Right cardiac atrium (tissue), 5 donors: ENCODE results near the gene RNF217. TPM values are rescaled to one million over a fixed set of nuclear protein-coding genes. Genes with fewer than 3 reads are reported as not detected.

ENCODE experiments used
- ATAC-seq, 2 donors: fragments of 200-7000 bp; cut with Tn5 transposase; one replicate each; pipeline versions ENCODE4 v1.8.0 to v1.9.1; 2020; ENCODE audit warnings: moderate library complexity in 2 of 2, mild to moderate bottlenecking in 1 of 2
- DNase-seq, 3 donors: peaks; one replicate each; pipeline ENCODE4 v3.0.0-alpha.2; 2020
- H3K27ac ChIP-seq: one replicate; pipeline ENCODE4 v1.5.1; 2013; ENCODE audit warnings: mild to moderate bottlenecking, low read length, control low read depth, moderate library complexity
- H3K27me3 ChIP-seq: one replicate; pipeline ENCODE4 v1.6.1; 2013; ENCODE audit not compliant: control insufficient read depth, insufficient read depth
- H3K4me1 ChIP-seq: one replicate; pipeline ENCODE4 v1.6.1; 2013; ENCODE audit warnings: low read length; ENCODE audit not compliant: control insufficient read depth, insufficient read depth
- H3K4me3 ChIP-seq: one replicate; pipeline ENCODE4 v1.5.1; 2013; ENCODE audit warnings: low read length, control low read depth
- H3K9me3 ChIP-seq: one replicate; pipeline ENCODE4 v1.6.1; 2013; ENCODE audit warnings: low read length; ENCODE audit not compliant: control insufficient read depth
- WGBS: extraction: QIAGEN DNeasy Blood & Tissue Kit; methylation state at CpG from one replicate; pipeline ENCODE4 v1.1.7; 2013; 5-methylcytosine and 5-hydroxymethylcytosine counted together
- intact Hi-C, 4 donors: fragments of 100-400 bp; cut with DNase I; formaldehyde crosslinking; loops; one replicate each; pipeline versions ENCODE4 v1.11.0 to v1.14.0; 2022 to 2023
- polyA plus RNA-seq: library from polyadenylated mRNA; stranded (reverse); fragments of 200-250 nt; gene quantifications from one replicate; pipeline ENCODE4 v1.2.3, GENCODE V29; 2013
- total RNA-seq, 4 donors: library from RNA; stranded (reverse); fragmentation: NEBNext Ultra II Directional; extraction: Animal tissue kit (Norgen Biotek cat#: 25700); gene quantifications; one replicate each; pipeline ENCODE4 v1.2.1, GENCODE V29; 2021
- donor health status: healthy with polysubstance abuse.
- donor health status: DM: no; HTN: yes; CAD: no.
- donor health status: DM: no; HTN: no; CAD: no.
- donor health status: DM: no; HTN: yes; CAD: no; lungs with severe emphysema.
- donor health status: DM: yes; HTN: yes; CAD: no.

Gene RNF217
- total and polyA plus RNA-seq, 5 donors = 4.4 to 23.6 (median 15.1) TPM

DNA sequence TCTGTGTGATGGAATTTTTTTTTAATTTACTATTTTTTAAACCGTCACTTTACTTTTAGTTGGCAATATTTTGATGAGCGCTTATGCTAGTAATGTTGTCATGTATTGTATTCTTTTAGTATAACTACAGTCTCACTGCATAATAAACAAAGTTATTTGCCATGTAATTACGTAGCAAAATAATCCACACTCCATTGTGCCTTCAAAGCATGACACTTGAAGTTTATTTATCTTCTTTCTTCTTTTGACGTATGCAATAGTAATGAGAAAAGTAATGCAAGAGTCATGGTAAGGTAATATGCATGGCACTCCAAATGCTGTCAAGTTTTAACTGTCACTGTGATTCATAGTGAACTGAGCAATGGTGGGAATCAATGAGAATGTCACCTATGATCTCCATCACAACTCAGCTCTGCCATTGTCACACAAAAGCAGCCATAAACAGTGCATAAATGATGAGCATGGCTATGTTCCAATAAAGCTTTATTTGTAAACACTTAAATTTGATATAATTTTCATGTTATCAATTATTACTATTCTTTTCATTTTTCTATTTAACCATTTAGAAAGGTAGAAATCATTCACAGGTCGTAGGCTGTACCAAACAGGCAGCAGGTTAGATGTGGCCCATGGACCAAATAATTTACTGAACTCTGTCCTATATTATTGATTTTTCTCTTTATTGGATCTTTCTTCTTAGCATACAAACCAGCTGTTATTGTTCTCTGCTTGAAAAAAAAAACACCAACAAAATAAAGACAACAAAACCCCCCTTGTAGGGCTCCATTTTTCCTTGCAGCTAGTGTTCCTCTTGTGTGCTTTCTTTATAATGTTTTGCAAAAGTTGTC lies 27.1 kb downstream of the RNF217 start:
- no peak for DNase-seq
- Histone ChIP-seq H3K27me3 (no peaks in the 10 kb centered on the region), H3K9me3 (no peaks in the 10 kb centered on the region), H3K27ac (no peak overlapping the region), H3K4me1 (no peaks in the 10 kb centered on the region), H3K4me3 (no peak overlapping the region)
- WGBS = 87% methylated on average over 5 of the region's 5 CpGs
- no peak for ATAC-seq
- intact Hi-C loops = no loop called here

- no peak overlapping the region for H3K27ac ChIP-seq
- intact Hi-C loops = no loop called here
These were observed 28.8 kb downstream of the RNF217 start for GRCh38 chr6:124990988-124991387.

GRCh38 chr6:124991764-124992295 lies 29.6 kb downstream of the RNF217 start:
- DNase-seq (no peak), ATAC-seq (no peak)
- Histone ChIP-seq H3K27ac (no peak overlapping the region), H3K9me3 (no peaks in the 10 kb centered on the region), H3K27me3 (no peaks in the 10 kb centered on the region), H3K4me3 (no peak overlapping the region), H3K4me1 (no peaks in the 10 kb centered on the region)
- intact Hi-C loops = no loop called here
- WGBS = 98% methylated on average over 1 of the region's 1 CpG

More at GRCh38 chr6:124990988-124991387, 28.8 kb downstream of the RNF217 start:
- DNase-seq = no peak
- no peak for ATAC-seq
- Histone ChIP-seq H3K4me1 (no peaks in the 10 kb centered on the region), H3K9me3 (no peaks in the 10 kb centered on the region), H3K27me3 (no peaks in the 10 kb centered on the region), H3K4me3 (no peak overlapping the region)
- WGBS = 91% methylated on average over 1 of the region's 1 CpG

GRCh38 chr6:124993327-124993726 lies 31.1 kb downstream of the RNF217 start:
- Histone ChIP-seq H3K27me3 (no peaks in the 10 kb centered on the region), H3K27ac (no peak overlapping the region), H3K4me1 (no peaks in the 10 kb centered on the region), H3K4me3 (no peak overlapping the region), H3K9me3 (no peaks in the 10 kb centered on the region)
- intact Hi-C loops = no loop called here
- 96% methylated on average over 6 of the region's 6 CpGs for WGBS
- ATAC-seq (no peak), DNase-seq (no peak)

DNA sequence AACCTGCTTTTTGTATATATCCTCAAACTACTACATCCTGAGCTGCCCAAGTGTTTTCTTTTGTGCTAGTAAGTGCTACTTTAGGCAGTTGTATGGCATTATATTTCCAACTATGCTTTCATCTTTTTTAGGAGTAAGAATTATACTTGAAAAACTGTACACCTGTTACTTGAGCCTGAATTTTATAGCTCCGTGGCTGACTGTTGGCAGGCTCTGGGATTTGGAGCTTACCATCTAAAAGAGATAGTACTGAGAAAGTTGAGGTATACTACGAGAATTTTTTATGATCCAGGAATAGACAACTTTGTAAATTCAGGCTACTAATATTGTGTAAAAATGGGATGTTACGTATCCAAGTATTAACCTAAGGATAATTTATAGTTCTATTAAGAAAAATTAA lies 32.4 kb downstream of the RNF217 start:
- Histone ChIP-seq H3K9me3 (no peaks in the 10 kb centered on the region), H3K4me1 (no peaks in the 10 kb centered on the region), H3K27me3 (no peaks in the 10 kb centered on the region), H3K27ac (no peak overlapping the region), H3K4me3 (no peak overlapping the region)
- DNase-seq = no peak
- intact Hi-C loops = no loop called here
- ATAC-seq = no peak
- WGBS = 85% methylated on average over 3 of the region's 3 CpGs

DNA sequence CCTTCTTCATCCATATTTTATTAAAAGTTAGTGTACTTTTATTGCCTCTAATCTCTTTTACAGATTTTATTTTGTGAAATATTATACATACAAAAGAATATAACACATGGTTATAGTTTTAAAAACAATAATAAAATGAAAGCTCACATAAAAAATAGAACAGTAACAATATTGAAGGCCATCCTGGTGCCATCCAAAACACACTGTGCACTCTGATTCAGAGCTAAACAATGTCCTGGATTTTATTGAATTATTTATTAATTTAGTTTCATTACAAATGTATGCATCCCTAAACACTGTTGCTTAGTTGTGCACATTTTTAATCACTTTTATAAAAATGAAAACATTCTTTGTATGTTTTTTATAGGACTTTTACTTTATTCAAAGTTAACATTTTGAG lies 32.9 kb downstream of the RNF217 start:
- ATAC-seq (no peak), DNase-seq (no peak)
- H3K27me3 ChIP-seq = no peaks in the 10 kb centered on the region
- H3K4me3 ChIP-seq = no peak overlapping the region
- no peak overlapping the region for H3K27ac ChIP-seq
- no peaks in the 10 kb centered on the region for H3K4me1 ChIP-seq
- intact Hi-C loops = no loop called here
- no peaks in the 10 kb centered on the region for H3K9me3 ChIP-seq

DNA sequence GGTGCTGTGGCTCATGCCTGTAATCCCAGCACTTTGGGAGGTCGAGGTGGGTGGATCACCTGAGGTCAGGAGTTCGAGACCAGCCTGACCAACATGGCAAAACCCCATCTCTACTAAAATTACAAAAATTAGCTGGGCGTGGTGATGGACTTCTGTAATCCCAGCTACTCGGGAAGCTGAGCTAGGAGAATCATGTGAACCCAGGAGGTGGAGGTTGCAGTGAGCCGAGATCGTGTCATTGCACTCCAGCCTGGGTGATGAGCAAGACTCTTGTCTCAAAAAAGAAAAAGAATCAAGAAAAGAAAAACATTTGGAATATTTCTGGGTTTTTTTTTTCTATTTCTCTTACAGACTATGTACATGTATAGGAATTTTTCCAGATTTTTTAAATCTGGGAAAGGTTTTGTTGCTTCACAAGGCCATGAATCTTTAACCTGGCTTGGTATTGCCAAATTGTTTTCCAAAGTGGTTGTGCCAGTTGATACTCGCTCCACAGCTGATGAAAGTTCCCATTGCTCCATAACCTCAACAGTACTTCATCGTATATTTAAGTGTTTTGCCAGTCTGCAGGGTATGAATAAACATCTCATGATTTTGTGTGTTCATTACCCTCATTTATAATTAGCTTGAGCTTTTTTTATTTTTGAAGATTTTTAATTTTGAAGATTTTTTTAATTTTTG lies 33.5 kb downstream of the RNF217 start:
- no peak overlapping the region for H3K4me3 ChIP-seq
- ATAC-seq (no peak), DNase-seq (no peak)
- intact Hi-C loops = no loop called here
- WGBS = 94% methylated on average over 8 of the region's 8 CpGs
- no peak overlapping the region for H3K27ac ChIP-seq
- H3K4me1 ChIP-seq = no peaks in the 10 kb centered on the region
- no peaks in the 10 kb centered on the region for H3K27me3 ChIP-seq
- H3K9me3 ChIP-seq = no peaks in the 10 kb centered on the region

GRCh38 chr6:124996411-124996810 lies 34.2 kb downstream of the RNF217 start:
- intact Hi-C loops = no loop called here
- DNase-seq = no peak
- Histone ChIP-seq H3K4me1 (no peaks in the 10 kb centered on the region), H3K27me3 (no peaks in the 10 kb centered on the region), H3K9me3 (no peaks in the 10 kb centered on the region), H3K27ac (no peak overlapping the region), H3K4me3 (no peak overlapping the region)
- no peak for ATAC-seq

DNA sequence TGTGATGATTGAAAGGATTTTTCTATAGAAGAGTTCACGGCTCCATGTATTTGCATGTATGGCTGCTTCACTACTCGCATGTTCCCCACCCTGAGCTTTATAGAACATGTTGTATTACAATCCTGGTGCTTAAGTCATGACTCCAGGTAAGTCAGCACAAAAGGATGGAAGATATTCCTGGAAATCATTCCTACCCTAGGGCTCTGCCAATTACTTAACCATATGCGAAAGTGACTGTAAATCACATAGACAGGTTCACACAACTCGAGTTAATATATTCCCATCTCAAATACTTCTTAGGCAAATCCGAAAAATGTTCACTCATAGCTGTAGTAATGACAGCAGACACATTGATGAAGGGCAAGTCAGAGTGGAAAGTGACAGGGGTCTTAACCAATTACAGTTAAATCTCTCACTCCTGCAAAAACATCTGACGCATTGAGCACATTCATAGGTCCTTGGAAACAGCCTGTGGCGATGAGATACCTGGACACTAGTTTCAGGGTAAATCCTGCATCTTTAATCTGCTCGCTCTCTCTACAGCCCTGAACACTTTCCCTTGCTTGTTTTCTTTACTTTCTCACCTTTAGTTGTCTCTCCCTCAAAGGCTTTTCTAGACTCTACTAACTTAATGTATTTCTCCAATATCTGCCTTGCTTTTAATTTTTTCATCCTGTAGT lies 35.1 kb downstream of the RNF217 start:
- H3K9me3 ChIP-seq = no peaks in the 10 kb centered on the region
- WGBS = 80% methylated on average over 8 of the region's 8 CpGs
- no peak for DNase-seq
- ATAC-seq = no peak
- no peak overlapping the region for H3K4me3 ChIP-seq
- intact Hi-C loops = no loop called here
- no peaks in the 10 kb centered on the region for H3K4me1 ChIP-seq
- H3K27me3 ChIP-seq = no peaks in the 10 kb centered on the region
- no peak overlapping the region for H3K27ac ChIP-seq

DNA sequence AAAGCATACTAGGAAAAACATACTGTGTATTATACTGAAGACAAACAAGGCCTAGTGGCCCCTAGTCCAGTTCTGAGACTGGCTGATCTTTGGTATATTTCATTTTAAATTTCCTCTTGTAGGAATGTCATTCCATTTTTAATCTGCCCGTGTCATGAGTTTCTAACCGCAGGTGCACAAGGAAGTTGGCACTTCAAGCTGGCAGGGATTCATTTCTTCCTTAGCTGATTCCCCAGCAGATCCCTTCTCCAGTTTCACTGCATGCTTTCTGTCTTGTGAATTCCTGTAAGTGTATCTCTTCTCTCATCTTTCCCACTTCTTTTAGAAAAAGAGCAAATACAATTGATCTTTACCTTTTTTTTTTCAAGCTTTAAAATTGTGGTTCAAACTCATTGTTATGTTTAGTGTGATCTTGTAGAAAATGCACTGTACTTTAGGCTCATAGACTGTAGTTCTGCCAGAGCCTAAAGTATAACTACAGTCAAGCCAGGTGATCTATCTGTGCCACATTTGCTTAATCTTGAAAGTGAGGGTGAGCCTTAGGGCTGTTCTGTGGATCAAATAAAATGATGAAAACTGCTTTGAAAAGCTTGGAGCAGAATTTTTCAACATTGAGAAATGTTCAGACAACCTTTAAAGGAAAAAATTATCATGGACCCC lies 37.0 kb downstream of the RNF217 start:
- no peaks in the 10 kb centered on the region for H3K4me1 ChIP-seq
- no peak overlapping the region for H3K27ac ChIP-seq

More for the DNA sequence above, 37.0 kb downstream of the RNF217 start:
- intact Hi-C loops = no loop called here
- 44% methylated on average over 2 of the region's 2 CpGs for WGBS
- Histone ChIP-seq H3K27me3 (no peaks in the 10 kb centered on the region), H3K9me3 (no peaks in the 10 kb centered on the region), H3K4me3 (no peak overlapping the region)
- DNase-seq (no peak), ATAC-seq (no peak)
